A673 (cell line): ENCODE data around the gene TERT. TPM values are rescaled to one million over a fixed set of nuclear protein-coding genes. Genes with fewer than 3 reads are reported as not detected.

Experiments
- BruUV-seq: library from RNA; stranded (reverse); fragments of 400-500 nt; replicated peaks from 2 replicates; lab custom pipeline; 2021; lab: Mats Ljungman, UMichigan
- CTCF ChIA-PET: fragments of 300-600 bp; sonication (Branson Sonifier 250); formaldehyde crosslinking; loops from one replicate; lab custom pipeline; 2022; ENCODE audit warnings: antibody characterized with exemption; lab: Charles Lee
- POLR2A ChIA-PET: fragments of 300-600 bp; sonication (Branson Sonifier 250); formaldehyde crosslinking; loops from one replicate; lab custom pipeline; 2022; ENCODE audit warnings: antibody characterized with exemption; ENCODE audit not compliant: low non-redundant PET; lab: Charles Lee
- DNase-seq: peaks from one replicate; pipeline ENCODE4 v3.0.0-alpha.2; 2015; ENCODE audit warnings: low spot score
- H3K27ac ChIP-seq: fragments of 200-600 bp; sonication (generic); 2 replicates; pipeline ENCODE4 v1.5.1; 2016; ENCODE audit warnings: mixed run types, low read depth, mild to moderate bottlenecking, mixed read lengths, antibody characterized with exemption, low read length; ENCODE audit not compliant: poor library complexity, severe bottlenecking
- H3K27me3 ChIP-seq: fragments of 200-600 bp; sonication (generic); replicated peaks from 2 replicates; pipeline ENCODE4 v1.6.1; 2017; ENCODE audit warnings: mixed run types, low read depth, mild to moderate bottlenecking, mixed read lengths, antibody characterized with exemption, low read length; ENCODE audit not compliant: insufficient read depth, poor library complexity
- H3K36me3 ChIP-seq: fragments of 200-600 bp; sonication (generic); 2 replicates; pipeline ENCODE4 v1.6.1; 2016; ENCODE audit warnings: mixed run types, mild to moderate bottlenecking, mixed read lengths, antibody characterized with exemption, low read length; ENCODE audit not compliant: insufficient read depth, poor library complexity, severe bottlenecking
- H3K4me1 ChIP-seq: fragments of 200-600 bp; sonication (generic); 2 replicates; pipeline ENCODE4 v1.6.1; 2017; ENCODE audit warnings: mixed run types, mild to moderate bottlenecking, mixed read lengths, antibody characterized with exemption, low read length; ENCODE audit not compliant: insufficient read depth, poor library complexity, severe bottlenecking
- H3K4me3 ChIP-seq: fragments of 200-600 bp; sonication (generic); 2 replicates; pipeline ENCODE4 v1.5.1; 2016; ENCODE audit warnings: low read depth, mixed run types, mild to moderate bottlenecking, mixed read lengths, low read length; ENCODE audit not compliant: poor library complexity, severe bottlenecking
- H3K9me3 ChIP-seq: fragments of 200-600 bp; sonication (generic); 2 replicates; pipeline ENCODE4 v1.6.1; 2016; ENCODE audit warnings: mixed run types, low read depth, mild to moderate bottlenecking, mixed read lengths, antibody characterized with exemption, low read length; ENCODE audit not compliant: poor library complexity, severe bottlenecking
- CTCF ChIP-seq: fragments of 300-800, 200-600 bp; sonication (generic); conservative IDR thresholded peaks from 2 replicates; pipeline ENCODE4 v1.5.1; 2017; ENCODE audit warnings: low read depth, mild to moderate bottlenecking, antibody characterized with exemption, low read length, moderate library complexity, mixed read lengths
- EZH2 ChIP-seq: fragments of 200-600 bp; sonication (generic); IDR thresholded peaks from 2 replicates; pipeline ENCODE4 v1.6.1; 2017; ENCODE audit warnings: borderline replicate concordance, low read depth, mild to moderate bottlenecking, mixed read lengths, antibody characterized with exemption, low read length; ENCODE audit not compliant: poor library complexity, severe bottlenecking
- intact Hi-C: fragments of 100-400 bp; cut with micrococcal nuclease; formaldehyde crosslinking; loops from one replicate; pipeline ENCODE4 v1.10.0; 2022; ENCODE audit not compliant: unreplicated experiment
- total RNA-seq: library from RNA; stranded (reverse); gene quantifications from 2 replicates; pipeline ENCODE4 v1.2.3, GENCODE V29; 2021

The TERT gene
- total RNA-seq, 1 experiment from 2014 or later, result 14.2 TPM

GRCh38 chr5:1264211-1264610 lies 30.7 kb downstream of the TERT start:
- no TSS peak for BruUV-seq
- Histone ChIP-seq H3K27me3 (no peaks in the 10 kb centered on the region), H3K9me3 (peaks cover 8% of the 10 kb centered on the region), H3K4me1 (no peaks in the 10 kb centered on the region), H3K4me3 (no peak overlapping the region), H3K36me3 (no peaks in the 10 kb centered on the region), H3K27ac (no peak overlapping the region)
- DNase-seq, result no peak
- ChIA-PET POLR2A (no interaction called here), CTCF (no interaction called here)
- TF ChIP-seq CTCF, result no peak
- intact Hi-C loops, result no loop called here

- no peaks in the 10 kb centered on the region for H3K4me1 ChIP-seq
- POLR2A ChIA-PET, result no interaction called here
- TF ChIP-seq EZH2, result no peak
- TF ChIP-seq CTCF, result no peak
- no peaks in the 10 kb centered on the region for H3K36me3 ChIP-seq
- BruUV-seq, result no TSS peak
- H3K4me3 ChIP-seq, result no peak overlapping the region
- DNase-seq, result no peak
- intact Hi-C loops, result no loop called here
- H3K27me3 ChIP-seq, result no peaks in the 10 kb centered on the region
- CTCF ChIA-PET, result no interaction called here
- no peak overlapping the region for H3K27ac ChIP-seq
- H3K9me3 ChIP-seq, result peaks cover 8% of the 10 kb centered on the region
These were observed 32.5 kb downstream of the TERT start for GRCh38 chr5:1262381-1262780.

GRCh38 chr5:1261643-1262042 lies 33.2 kb downstream of the TERT start:
- no peak for DNase-seq
- intact Hi-C loops, result no loop called here
- ChIA-PET POLR2A (no interaction called here), CTCF (no interaction called here)
- TF ChIP-seq EZH2, result no peak
- no peak for TF ChIP-seq CTCF
- H3K36me3 ChIP-seq, result no peaks in the 10 kb centered on the region
- no peak overlapping the region for H3K27ac ChIP-seq
- H3K4me3 ChIP-seq, result no peak overlapping the region
- no peaks in the 10 kb centered on the region for H3K27me3 ChIP-seq
- H3K4me1 ChIP-seq, result no peaks in the 10 kb centered on the region
- peaks cover 8% of the 10 kb centered on the region for H3K9me3 ChIP-seq
- no TSS peak for BruUV-seq
